C4-2B (cell line): ENCODE measurements around the gene KCNJ10.
A peak's percentile ranks its signal among the peaks of the same experiment; 100 is the strongest.

Experiments
- H3K27ac ChIP-seq: fragments of 450-650 bp; 2 replicates; pipeline ENCODE4 v1.5.1; 2017
- CTCF ChIP-seq: fragments of 450-650 bp; conservative IDR thresholded peaks from 2 replicates; pipeline ENCODE4 v1.5.1; 2017; ENCODE audit warnings: mild to moderate bottlenecking
- ZFX ChIP-seq: fragments of 450-650 bp; IDR thresholded peaks from 2 replicates; pipeline ENCODE4 v1.6.1; 2017

Gene KCNJ10

GRCh38 chr1:159949981-159950381, 120.0 kb downstream of the KCNJ10 start:
- peak overlapping the region; percentile 20; the same call in 1 of the 2 replicates for H3K27ac ChIP-seq
- TF ChIP-seq ZFX (no peak), CTCF (no peak)

GRCh38 chr1:159949123-159949522, 120.8 kb downstream of the KCNJ10 start:
- no peak overlapping the region for H3K27ac ChIP-seq

More at GRCh38 chr1:159949123-159949522, 120.8 kb downstream of the KCNJ10 start:
- no peak for TF ChIP-seq CTCF
